Tibial artery (tissue), 4 donors: ENCODE results near the gene PLEKHN1.
"Not testable (repeated sequence)": the region's sequence is repeated elsewhere in the genome, so short reads cannot be mapped to it uniquely, and the experiment has no call there.

Experiments used
- DNase-seq, 2 donors: peaks; one replicate each; pipeline ENCODE4 v3.0.0-alpha.2; 2019
- H3K27ac ChIP-seq, 2 donors: fragments of 200-600 bp; sonication (generic) in 1 of 2; 1 replicate in 1 of 2; 2 replicates in 1 of 2; pipeline ENCODE4 v1.5.1; 2018 to 2019; ENCODE audit warnings: mild to moderate bottlenecking in 1 of 2
- H3K27me3 ChIP-seq, 2 donors: fragments of 200-600 bp; sonication (generic) in 1 of 2; one replicate each; pipeline versions ENCODE4 v1.5.1 to v1.6.0; 2016 to 2019
- H3K36me3 ChIP-seq, 3 donors: fragments of 200-600 bp; sonication (generic) in 2 of 3; one replicate each; pipeline ENCODE4 v1.5.1; 2016 to 2019; ENCODE audit warnings: mild to moderate bottlenecking in 2 of 3
- H3K4me1 ChIP-seq, 4 donors: fragments of 200-600 bp; sonication (generic) in 2 of 4; 1 replicate in 3 of 4; 2 replicates in 1 of 4; pipeline ENCODE4 v1.5.1; 2016 to 2019
- H3K4me3 ChIP-seq, 2 donors: fragments of 200-600 bp; sonication (generic) in 1 of 2; 1 replicate in 1 of 2; 2 replicates in 1 of 2; pipeline ENCODE4 v1.5.1; 2018 to 2019; ENCODE audit warnings: mild to moderate bottlenecking in 2 of 2
- H3K9me3 ChIP-seq, 3 donors: fragments of 200-600 bp; sonication (generic) in 1 of 3; one replicate each; pipeline ENCODE4 v1.5.1; 2016 to 2019
- CTCF ChIP-seq, 2 experiments: fragments of 200-600 bp in 1 of 2; fragments of 450-650 bp in 1 of 2; IDR thresholded peaks; one replicate each; pipeline ENCODE4 v1.5.1; 2017 to 2019; ENCODE audit warnings: antibody characterized with exemption in 2 of 2, mild to moderate bottlenecking in 1 of 2, moderate library complexity in 1 of 2
- intact Hi-C: fragments of 100-400 bp; cut with DNase I; formaldehyde crosslinking; loops from one replicate; pipeline ENCODE4 v1.15.0; 2023; ENCODE audit warnings: low total_unique reads

PLEKHN1 gene

GRCh38 chr1:982765-983436 is 16.6 kb downstream of the PLEKHN1 start:
- no peaks in the 10 kb centered on the region for H3K9me3 ChIP-seq
- H3K27me3 ChIP-seq: peaks cover 0 to 2% of the 10 kb centered on the region in 2 donors
- DNase-seq: no peak
- H3K27ac ChIP-seq: peak overlapping the region in 1 of 2 donors; percentile 24
- no peaks in the 10 kb centered on the region for H3K36me3 ChIP-seq
- no peak for TF ChIP-seq CTCF (IDR thresholded peaks at IDR 0.05)
- no peak overlapping the region for H3K4me3 ChIP-seq
- intact Hi-C loops: no loop called here
- H3K4me1 ChIP-seq: peaks cover 0 to 27% (median 19%) of the 10 kb centered on the region in 4 donors

DNA sequence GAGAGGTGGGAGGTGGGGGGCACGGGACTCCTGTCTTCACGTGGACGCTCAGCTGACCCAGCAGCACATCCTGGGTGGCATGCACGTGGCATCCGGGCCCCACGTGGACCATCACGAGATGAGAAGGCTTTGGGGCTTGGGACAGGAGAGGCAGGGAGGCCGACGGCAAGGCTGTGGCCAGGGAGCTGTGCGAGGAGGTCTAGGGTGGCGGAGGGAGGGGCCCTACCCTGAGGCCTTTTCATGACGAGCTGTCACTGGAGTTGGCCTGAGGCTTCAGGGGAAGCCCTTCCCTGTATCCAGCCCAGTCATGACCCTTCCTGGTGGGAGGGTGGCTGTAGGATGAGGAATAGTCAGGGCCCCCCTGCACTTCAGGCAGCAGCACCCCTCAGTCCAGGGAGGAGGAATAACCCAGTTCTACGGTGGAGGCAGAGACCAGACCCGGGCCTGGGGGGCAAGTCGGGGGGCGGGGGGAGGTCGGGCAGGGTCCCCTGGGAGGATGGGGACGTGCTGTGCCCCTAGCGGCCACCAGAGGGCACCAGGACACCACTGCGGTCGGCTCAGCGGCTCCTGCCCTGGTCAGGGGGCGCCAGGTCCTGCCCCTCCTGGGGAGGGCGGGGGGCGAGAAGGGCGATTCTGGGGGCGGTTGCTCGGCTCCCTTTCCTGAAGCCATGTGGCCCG is 17.7 kb downstream of the PLEKHN1 start:
- no peak overlapping the region for H3K4me3 ChIP-seq
- H3K27me3 ChIP-seq: peaks cover 0 to 2% of the 10 kb centered on the region in 2 donors
- intact Hi-C loops: loop anchor here (2.0 kb wide), 1 partner anchor 79 kb away; no protein-coding TSS in a partner anchor

GRCh38 chr1:984476-984814 is 18.2 kb downstream of the PLEKHN1 start:
- Histone ChIP-seq H3K36me3 (no peaks in the 10 kb centered on the region), H3K27me3 (peaks cover 0 to 2% of the 10 kb centered on the region in 2 donors), H3K4me3 (no peak overlapping the region), H3K9me3 (peaks cover 0 to 4% (median 0%) of the 10 kb centered on the region in 3 donors), H3K4me1 (peaks cover 0 to 27% (median 19%) of the 10 kb centered on the region in 4 donors), H3K27ac (no peak overlapping the region)
- peak in 1 of 2 experiments; percentile 4 for TF ChIP-seq CTCF (IDR thresholded peaks at IDR 0.05)
- no peak for DNase-seq
- intact Hi-C loops: loop anchor here (2.0 kb wide), 1 partner anchor 78 kb away; no protein-coding TSS in a partner anchor

More for the DNA sequence above, 17.7 kb downstream of the PLEKHN1 start:
- no peak overlapping the region for H3K27ac ChIP-seq
- DNase-seq: no peak
- H3K9me3 ChIP-seq: peaks cover 0 to 4% (median 0%) of the 10 kb centered on the region in 3 donors
- H3K36me3 ChIP-seq: no peaks in the 10 kb centered on the region
- TF ChIP-seq CTCF (IDR thresholded peaks at IDR 0.05): peak; percentile 55 to 98
- H3K4me1 ChIP-seq: peaks cover 0 to 27% (median 19%) of the 10 kb centered on the region in 4 donors

- intact Hi-C loops: loop anchor here (2.0 kb wide), 1 partner anchor 78 kb away; no protein-coding TSS in a partner anchor
- H3K27me3 ChIP-seq: peaks cover 0 to 2% of the 10 kb centered on the region in 2 donors
Measured at GRCh38 chr1:985126-985525, 18.8 kb downstream of the PLEKHN1 start.

DNA sequence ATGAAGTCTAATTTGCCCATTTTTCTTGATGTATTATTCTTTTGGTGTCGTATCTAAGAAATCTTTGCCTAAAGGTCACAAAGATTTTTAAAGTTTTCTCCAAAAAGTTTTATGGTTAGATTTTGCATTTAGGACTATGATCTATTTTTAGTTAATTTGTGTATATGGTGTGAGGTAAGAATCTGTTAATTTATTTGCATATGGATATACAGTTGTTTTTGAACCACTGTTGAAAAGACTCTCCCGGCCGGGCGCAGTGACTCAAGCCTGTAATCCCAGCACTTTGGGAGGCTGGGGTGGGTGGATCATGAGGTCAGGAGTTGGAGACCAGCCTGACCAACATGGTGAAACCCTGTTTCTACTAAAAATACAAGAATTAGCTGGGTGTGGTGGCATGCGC is 21.8 kb downstream of the PLEKHN1 start:
- H3K36me3 ChIP-seq, DNase-seq, H3K27me3 ChIP-seq, H3K4me3 ChIP-seq, intact Hi-C loops, H3K4me1 ChIP-seq, H3K27ac ChIP-seq: not testable (repeated sequence)
- H3K9me3 ChIP-seq: peaks cover 0 to 28% (median 6%) of the 10 kb centered on the region in 3 donors

More at GRCh38 chr1:985126-985525, 18.8 kb downstream of the PLEKHN1 start:
- Histone ChIP-seq H3K36me3 (no peaks in the 10 kb centered on the region), H3K27ac (no peak overlapping the region), H3K4me1 (peaks cover 0 to 27% (median 19%) of the 10 kb centered on the region in 4 donors), H3K4me3 (no peak overlapping the region), H3K9me3 (peaks cover 0 to 7% (median 0%) of the 10 kb centered on the region in 3 donors)
- no peak for TF ChIP-seq CTCF (IDR thresholded peaks at IDR 0.05)
- no peak for DNase-seq

DNA sequence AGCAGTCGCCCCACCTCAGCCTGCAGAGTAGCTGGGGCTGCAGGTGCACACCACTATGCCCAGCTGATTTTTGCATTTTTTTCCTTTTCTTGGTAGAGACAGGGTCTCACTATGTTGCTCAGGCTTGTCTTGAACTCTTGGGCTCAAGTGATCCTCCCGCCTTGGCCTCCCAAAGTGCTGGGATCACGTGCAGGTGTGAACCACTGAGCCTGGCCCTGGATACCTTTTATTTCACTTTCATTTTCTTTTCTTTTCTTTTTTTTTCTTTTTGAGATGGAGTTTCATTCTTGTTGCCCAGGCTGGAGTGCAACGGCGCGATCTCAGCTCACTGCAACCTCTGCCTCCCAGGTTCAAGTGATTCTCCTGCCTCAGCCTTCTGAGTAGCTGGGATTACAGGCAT is 25.0 kb downstream of the PLEKHN1 start:
- H3K27ac ChIP-seq, intact Hi-C loops, H3K4me3 ChIP-seq, H3K4me1 ChIP-seq, H3K27me3 ChIP-seq, H3K36me3 ChIP-seq, DNase-seq: not testable (repeated sequence)
- peaks cover 0 to 28% (median 6%) of the 10 kb centered on the region in 3 donors for H3K9me3 ChIP-seq
